Panc1 (cell line): Measurements from ENCODE around the gene ATP5ME. TPM values are rescaled to one million over a fixed set of nuclear protein-coding genes. Genes with fewer than 3 reads are reported as not detected.

Source experiments
- ATAC-seq: fragments of 200-7000 bp; cut with Tn5 transposase; 2 replicates; pipeline ENCODE4 v1.9.1; 2020; ENCODE audit warnings: mild to moderate bottlenecking, moderate library complexity
- BruUV-seq: library from RNA; stranded (reverse); fragments of 400-500 nt; replicated peaks from 2 replicates; lab custom pipeline; 2021; lab: Mats Ljungman, UMichigan
- CTCF ChIA-PET: fragments of 300-600 bp; sonication (Branson Sonifier 250); formaldehyde crosslinking; loops from one replicate; lab custom pipeline; 2022; ENCODE audit warnings: antibody characterized with exemption; lab: Charles Lee
- POLR2A ChIA-PET: fragments of 300-600 bp; sonication (Branson Sonifier 250); formaldehyde crosslinking; loops from one replicate; lab custom pipeline; 2022; ENCODE audit warnings: antibody characterized with exemption; lab: Charles Lee
- DNase-seq: peaks from one replicate; pipeline ENCODE4 v3.0.0-alpha.2; 2010; ENCODE audit warnings: low read depth, low spot score
- H3K27ac ChIP-seq: 2 replicates; pipeline ENCODE4 v1.5.1; 2011; ENCODE audit warnings: mild to moderate bottlenecking, low read length, inconsistent platforms
- H3K27me3 ChIP-seq: fragments of 200-500 bp; sonication (Bioruptor generic); 2 replicates; pipeline ENCODE4 v1.6.0; 2014; ENCODE audit warnings: low read length, inconsistent platforms; ENCODE audit not compliant: control insufficient read depth, insufficient read depth
- H3K36me3 ChIP-seq: fragments of 200-500 bp; sonication (Bioruptor generic); 2 replicates; pipeline ENCODE4 v1.5.1; 2014; ENCODE audit warnings: inconsistent platforms, mild to moderate bottlenecking, low read length, moderate library complexity; ENCODE audit not compliant: control insufficient read depth, insufficient read depth
- H3K4me1 ChIP-seq: 2 replicates; pipeline ENCODE4 v1.5.1; 2011; ENCODE audit warnings: inconsistent platforms, mild to moderate bottlenecking, low read length, moderate library complexity; ENCODE audit not compliant: control insufficient read depth, insufficient read depth
- H3K4me3 ChIP-seq, 2 experiments: 2 replicates each; pipeline ENCODE4 v1.5.1; 2011 to 2012; ENCODE audit warnings: low read depth in 2 of 2, low read length in 2 of 2, mild to moderate bottlenecking in 2 of 2, inconsistent platforms in 1 of 2, moderate library complexity in 1 of 2
- H3K9me3 ChIP-seq: fragments of 200-500 bp; sonication (Bioruptor generic); 2 replicates; pipeline ENCODE4 v1.5.1; 2014; ENCODE audit warnings: low read depth, mild to moderate bottlenecking, inconsistent platforms, low read length, moderate library complexity; ENCODE audit not compliant: control insufficient read depth, insufficient read depth
- POLR2AphosphoS5 ChIP-seq: IDR thresholded peaks from 2 replicates; pipeline ENCODE4 v1.6.1; 2012; ENCODE audit warnings: mild to moderate bottlenecking, low read depth, low read length, moderate library complexity
- SIN3A ChIP-seq: IDR thresholded peaks from 2 replicates; pipeline ENCODE4 v1.6.1; 2012; ENCODE audit warnings: low read depth, mild to moderate bottlenecking, low read length, moderate library complexity, borderline replicate concordance; ENCODE audit not compliant: insufficient read depth
- TCF7L2 ChIP-seq: IDR thresholded peaks from 2 replicates; pipeline ENCODE4 v1.6.1; 2011; ENCODE audit warnings: mild to moderate bottlenecking, low read depth, low read length, inconsistent platforms
- in situ Hi-C: cut with HindIII; loops from 2 replicates; pipeline ENCODE4 v1.10.0; 2016; ENCODE audit warnings: low sequenced_read_pairs, low pct_unique_long_range_greater_than_20kb
- intact Hi-C: fragments of 100-400 bp; cut with micrococcal nuclease; formaldehyde crosslinking; loops from one replicate; pipeline ENCODE4 v1.10.0; 2022; ENCODE audit not compliant: unreplicated experiment
- total RNA-seq: library from RNA; stranded (reverse); gene quantifications from one replicate; pipeline ENCODE4 v1.2.1, GENCODE V29; 2021; ENCODE audit not compliant: unreplicated experiment
- TF ChIP-seq, protein P1 (sequence below): fragments of 450-650 bp; IDR thresholded peaks from 2 replicates; pipeline ENCODE4 v1.5.1; 2017; ENCODE audit warnings: mild to moderate bottlenecking
- TF ChIP-seq, protein P2 (sequence below), 2 experiments: IDR thresholded peaks; 2 replicates each; pipeline ENCODE4 v1.6.1; 2011 to 2012; ENCODE audit warnings: low read depth in 2 of 2, control low read depth in 1 of 2, low read length in 1 of 2, mild to moderate bottlenecking in 1 of 2, moderate library complexity in 1 of 2; ENCODE audit not compliant: insufficient read depth in 1 of 2

The ATP5ME gene
- total RNA-seq, 1 experiment from 2014 or later: 257 TPM

DNA sequence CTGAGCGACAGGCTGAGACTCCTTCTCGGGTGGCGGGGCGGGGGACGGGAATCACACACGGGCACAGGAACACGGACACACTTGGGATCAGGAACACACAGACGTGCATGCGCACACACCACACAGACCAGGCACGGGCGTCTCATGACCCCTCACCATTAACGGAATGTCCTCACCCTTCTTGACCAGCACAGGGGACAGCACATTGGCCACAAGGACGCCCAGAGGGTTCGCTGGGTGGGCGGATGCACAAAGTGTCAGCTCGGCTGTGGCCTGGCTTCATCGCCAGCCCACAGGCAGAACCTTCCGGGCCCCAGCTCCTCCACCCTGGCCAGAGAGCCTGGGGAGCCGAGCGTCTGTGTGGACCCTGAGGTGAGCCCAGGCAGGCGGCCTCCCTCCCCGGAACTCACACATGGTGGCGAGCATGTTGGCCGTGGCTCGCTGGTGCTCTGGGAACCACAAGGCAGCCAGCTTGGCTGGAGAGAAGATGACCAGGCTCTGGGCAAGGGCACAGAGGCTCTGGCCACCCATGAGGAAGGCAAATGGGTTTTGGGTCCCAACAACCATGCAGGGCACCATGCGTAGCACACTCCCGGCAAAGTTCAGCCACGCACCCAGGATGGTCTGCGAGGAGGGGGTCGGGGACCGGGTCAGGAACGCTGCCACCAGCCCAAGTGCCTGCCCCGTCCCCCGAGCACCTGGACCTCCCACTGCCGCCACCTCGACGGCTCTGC lies 11.8 kb upstream of the ATP5ME start:
- ChIA-PET CTCF (no interaction called here), POLR2A (no interaction called here)
- in situ Hi-C loops: no loop called here
- Histone ChIP-seq H3K27me3 (no peaks in the 10 kb centered on the region), H3K36me3 (no peaks in the 10 kb centered on the region), H3K4me1 (peaks cover 24% of the 10 kb centered on the region), H3K9me3 (no peaks in the 10 kb centered on the region), H3K4me3 (no peak overlapping the region), H3K27ac (no peak overlapping the region)
- no peak for ATAC-seq
- DNase-seq: no peak
- intact Hi-C loops: no loop called here
- TF ChIP-seq, protein P1, sequence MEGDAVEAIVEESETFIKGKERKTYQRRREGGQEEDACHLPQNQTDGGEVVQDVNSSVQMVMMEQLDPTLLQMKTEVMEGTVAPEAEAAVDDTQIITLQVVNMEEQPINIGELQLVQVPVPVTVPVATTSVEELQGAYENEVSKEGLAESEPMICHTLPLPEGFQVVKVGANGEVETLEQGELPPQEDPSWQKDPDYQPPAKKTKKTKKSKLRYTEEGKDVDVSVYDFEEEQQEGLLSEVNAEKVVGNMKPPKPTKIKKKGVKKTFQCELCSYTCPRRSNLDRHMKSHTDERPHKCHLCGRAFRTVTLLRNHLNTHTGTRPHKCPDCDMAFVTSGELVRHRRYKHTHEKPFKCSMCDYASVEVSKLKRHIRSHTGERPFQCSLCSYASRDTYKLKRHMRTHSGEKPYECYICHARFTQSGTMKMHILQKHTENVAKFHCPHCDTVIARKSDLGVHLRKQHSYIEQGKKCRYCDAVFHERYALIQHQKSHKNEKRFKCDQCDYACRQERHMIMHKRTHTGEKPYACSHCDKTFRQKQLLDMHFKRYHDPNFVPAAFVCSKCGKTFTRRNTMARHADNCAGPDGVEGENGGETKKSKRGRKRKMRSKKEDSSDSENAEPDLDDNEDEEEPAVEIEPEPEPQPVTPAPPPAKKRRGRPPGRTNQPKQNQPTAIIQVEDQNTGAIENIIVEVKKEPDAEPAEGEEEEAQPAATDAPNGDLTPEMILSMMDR: no peak
- TF ChIP-seq POLR2AphosphoS5 (no peak), SIN3A (no peak), TCF7L2 (no peak)
- TF ChIP-seq, protein P2, sequence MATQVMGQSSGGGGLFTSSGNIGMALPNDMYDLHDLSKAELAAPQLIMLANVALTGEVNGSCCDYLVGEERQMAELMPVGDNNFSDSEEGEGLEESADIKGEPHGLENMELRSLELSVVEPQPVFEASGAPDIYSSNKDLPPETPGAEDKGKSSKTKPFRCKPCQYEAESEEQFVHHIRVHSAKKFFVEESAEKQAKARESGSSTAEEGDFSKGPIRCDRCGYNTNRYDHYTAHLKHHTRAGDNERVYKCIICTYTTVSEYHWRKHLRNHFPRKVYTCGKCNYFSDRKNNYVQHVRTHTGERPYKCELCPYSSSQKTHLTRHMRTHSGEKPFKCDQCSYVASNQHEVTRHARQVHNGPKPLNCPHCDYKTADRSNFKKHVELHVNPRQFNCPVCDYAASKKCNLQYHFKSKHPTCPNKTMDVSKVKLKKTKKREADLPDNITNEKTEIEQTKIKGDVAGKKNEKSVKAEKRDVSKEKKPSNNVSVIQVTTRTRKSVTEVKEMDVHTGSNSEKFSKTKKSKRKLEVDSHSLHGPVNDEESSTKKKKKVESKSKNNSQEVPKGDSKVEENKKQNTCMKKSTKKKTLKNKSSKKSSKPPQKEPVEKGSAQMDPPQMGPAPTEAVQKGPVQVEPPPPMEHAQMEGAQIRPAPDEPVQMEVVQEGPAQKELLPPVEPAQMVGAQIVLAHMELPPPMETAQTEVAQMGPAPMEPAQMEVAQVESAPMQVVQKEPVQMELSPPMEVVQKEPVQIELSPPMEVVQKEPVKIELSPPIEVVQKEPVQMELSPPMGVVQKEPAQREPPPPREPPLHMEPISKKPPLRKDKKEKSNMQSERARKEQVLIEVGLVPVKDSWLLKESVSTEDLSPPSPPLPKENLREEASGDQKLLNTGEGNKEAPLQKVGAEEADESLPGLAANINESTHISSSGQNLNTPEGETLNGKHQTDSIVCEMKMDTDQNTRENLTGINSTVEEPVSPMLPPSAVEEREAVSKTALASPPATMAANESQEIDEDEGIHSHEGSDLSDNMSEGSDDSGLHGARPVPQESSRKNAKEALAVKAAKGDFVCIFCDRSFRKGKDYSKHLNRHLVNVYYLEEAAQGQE (IDR thresholded peaks at IDR 0.05; ENCODE audit: insufficient read depth in 1 of 2, low read depth in 2 of 2, low read length in 1 of 2): no peak
- no TSS peak for BruUV-seq

DNA sequence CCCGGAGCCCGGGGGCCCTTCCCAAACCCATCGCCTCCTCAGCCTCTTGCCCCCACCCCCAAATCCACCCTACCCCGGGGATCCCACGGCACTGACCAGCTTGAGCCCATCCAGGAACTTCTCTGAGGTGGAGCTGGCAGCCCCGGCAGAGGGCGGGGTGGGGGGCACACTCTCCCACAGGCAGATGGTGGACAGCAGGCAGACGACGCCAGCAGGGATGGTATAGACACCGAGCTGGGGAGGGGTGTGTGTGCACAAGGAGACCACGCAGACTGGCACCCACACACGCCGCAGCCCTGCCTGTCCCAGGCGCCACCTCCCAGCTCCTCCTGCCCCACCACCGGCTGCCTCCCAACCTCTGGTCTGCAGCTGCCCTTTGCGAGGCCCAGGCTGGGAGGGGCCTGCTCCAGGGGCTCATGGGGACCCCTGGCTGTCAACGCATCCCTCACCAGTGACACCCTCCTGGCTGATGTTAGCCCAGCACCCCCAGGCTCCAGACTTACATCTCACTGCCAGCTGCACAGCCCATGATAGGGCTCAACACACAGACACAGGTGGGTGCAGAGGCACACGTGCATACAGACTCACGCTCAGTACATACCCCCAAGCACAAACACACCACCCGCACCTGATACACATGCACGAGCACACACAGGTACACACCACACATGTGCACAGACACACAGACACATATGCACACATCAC lies 10.7 kb upstream of the ATP5ME start:
- no TSS peak for BruUV-seq
- Histone ChIP-seq H3K4me1 (peaks cover 24% of the 10 kb centered on the region), H3K4me3 (no peak overlapping the region), H3K9me3 (no peaks in the 10 kb centered on the region), H3K27ac (no peak overlapping the region), H3K27me3 (no peaks in the 10 kb centered on the region), H3K36me3 (no peaks in the 10 kb centered on the region)
- CTCF ChIA-PET: interaction anchor here (0.6 to 1.4 kb wide), 4 partner anchors 10 to 25 kb away, joined by 3 to 4 read pairs (median 3); partner anchors contain the start of genes ATP5ME and MYL5
- in situ Hi-C loops (no loop called here), intact Hi-C loops (no loop called here)
- TF ChIP-seq POLR2AphosphoS5 (no peak), TCF7L2 (no peak), SIN3A (no peak)
- TF ChIP-seq, protein P1: no peak
- TF ChIP-seq, protein P2 (IDR thresholded peaks at IDR 0.05; ENCODE audit: insufficient read depth in 1 of 2, low read depth in 2 of 2, low read length in 1 of 2): no peak
- ATAC-seq (no peak), DNase-seq (no peak)
- POLR2A ChIA-PET: no interaction called here
